GM12878 (cell line): ENCODE data around the gene KCNK4. TPM values are rescaled to one million over a fixed set of nuclear protein-coding genes. Genes with fewer than 3 reads are reported as not detected.

Experiments
- ATAC-seq: fragments of 200-7000 bp; cut with Tn5 transposase; 3 replicates; pipeline ENCODE4 v1.9.1; 2020; ENCODE audit warnings: mild to moderate bottlenecking, moderate library complexity
- BruUV-seq: library from RNA; stranded (reverse); fragments of 400-500 nt; replicated peaks from 2 replicates; lab custom pipeline; 2021; lab: Mats Ljungman, UMichigan
- CTCF ChIA-PET: fragments of 300-600 bp; sonication (Branson Sonifier 250); formaldehyde crosslinking; extraction: SDS; loops from one replicate; lab custom pipeline; 2021; ENCODE audit warnings: inconsistent platforms; lab: Yijun Ruan, JAX
- POLR2A ChIA-PET: fragments of 350-600 bp; formaldehyde crosslinking; extraction: SDS; loops from one replicate; lab custom pipeline; 2021; ENCODE audit warnings: inconsistent platforms; lab: Charles Lee
- RAD21 ChIA-PET: fragments of 300-600 bp; sonication (Branson Sonifier 250); formaldehyde crosslinking; loops from one replicate; lab custom pipeline; 2023; ENCODE audit warnings: antibody characterized with exemption; ENCODE audit not compliant: unreplicated experiment; lab: Charles Lee
- SMC1A ChIA-PET: fragments of 300-600 bp; sonication (Branson Sonifier 250); formaldehyde crosslinking; loops from one replicate; lab custom pipeline; 2023; ENCODE audit not compliant: unreplicated experiment, uncharacterized antibody; lab: Charles Lee
- DNase-seq: peaks from one replicate; pipeline ENCODE4 v3.0.0-alpha.2; 2011; ENCODE audit warnings: low read depth, low spot score
- FAIRE-seq: peaks from 3 replicates; lab custom pipeline; 2011; peaks lifted over from hg19 to GRCh38; lab: Jason Lieb, UNC
- H2AFZ ChIP-seq: 2 replicates; pipeline ENCODE4 v1.6.0; 2011; ENCODE audit warnings: low read depth, low read length, control low read depth; ENCODE audit not compliant: control insufficient read depth
- H3K27ac ChIP-seq: 2 replicates; pipeline ENCODE4 v1.5.1; 2011; ENCODE audit warnings: control low read depth; ENCODE audit not compliant: control insufficient read depth, insufficient read depth
- H3K27me3 ChIP-seq, 2 experiments: replicated peaks in 1 of 2; 2 replicates each; pipeline versions ENCODE4 v1.6.0 to v1.6.1; 2011; ENCODE audit warnings: low read length in 1 of 2; ENCODE audit not compliant: control insufficient read depth in 2 of 2, insufficient read depth in 2 of 2
- H3K36me3 ChIP-seq, 2 experiments: 2 replicates each; pipeline ENCODE4 v1.5.1; 2011; ENCODE audit warnings: low read length in 1 of 2; ENCODE audit not compliant: control insufficient read depth in 2 of 2, insufficient read depth in 2 of 2
- H3K4me1 ChIP-seq: 2 replicates; pipeline ENCODE4 v1.6.1; 2011; ENCODE audit warnings: mild to moderate bottlenecking, low read length, moderate library complexity, mixed read lengths; ENCODE audit not compliant: control insufficient read depth, insufficient read depth
- H3K4me2 ChIP-seq: 2 replicates; pipeline ENCODE4 v1.6.0; 2011; ENCODE audit warnings: control low read depth; ENCODE audit not compliant: control insufficient read depth, insufficient read depth
- H3K4me3 ChIP-seq: fragments of 200-600 bp; sonication (generic); 2 replicates; pipeline ENCODE4 v1.5.1; 2016
- H3K79me2 ChIP-seq: 2 replicates; pipeline ENCODE4 v1.6.0; 2011; ENCODE audit warnings: low read length; ENCODE audit not compliant: control insufficient read depth, insufficient read depth
- H3K9ac ChIP-seq: 2 replicates; pipeline ENCODE4 v1.8.0; 2011; ENCODE audit warnings: low read length, control low read depth, mixed read lengths; ENCODE audit not compliant: control insufficient read depth, insufficient read depth
- H3K9me3 ChIP-seq: replicated peaks from 3 replicates; pipeline ENCODE4 v1.5.1; 2011; ENCODE audit warnings: mild to moderate bottlenecking, low read length; ENCODE audit not compliant: control insufficient read depth, insufficient read depth
- H4K20me1 ChIP-seq: 2 replicates; pipeline ENCODE4 v1.6.0; 2011; ENCODE audit not compliant: control insufficient read depth, insufficient read depth
- BCL11A ChIP-seq: IDR thresholded peaks from 2 replicates; pipeline ENCODE4 v1.6.1; 2011; ENCODE audit warnings: low read depth, low read length
- CUX1 ChIP-seq: IDR thresholded peaks from 2 replicates; pipeline ENCODE4 v1.6.1; 2012; ENCODE audit warnings: improper control_type of control experiment, low read depth, low read length; ENCODE audit not compliant: insufficient replicate concordance
- FOS ChIP-seq: IDR thresholded peaks from 3 replicates; pipeline ENCODE4 v1.6.1; 2011; ENCODE audit warnings: borderline replicate concordance; ENCODE audit not compliant: insufficient read length; ENCODE audit errors: extremely low read depth
- MYC ChIP-seq: IDR thresholded peaks from 2 replicates; pipeline ENCODE4 v1.6.1; 2011; ENCODE audit warnings: mild to moderate bottlenecking, low read length, moderate library complexity, inconsistent platforms; ENCODE audit not compliant: insufficient read depth, insufficient replicate concordance, insufficient read length, severe bottlenecking
- NRF1 ChIP-seq: conservative IDR thresholded peaks from 2 replicates; pipeline ENCODE4 v1.6.1; 2011; ENCODE audit warnings: mild to moderate bottlenecking, low read depth, low read length, improper control_type of control experiment
- PML ChIP-seq: IDR thresholded peaks from 2 replicates; pipeline ENCODE4 v1.6.1; 2012; ENCODE audit warnings: low read length, inconsistent platforms
- POLR2AphosphoS2 ChIP-seq: IDR thresholded peaks from 2 replicates; pipeline ENCODE4 v1.6.1; 2011; ENCODE audit warnings: low read depth, mild to moderate bottlenecking, low read length, improper control_type of control experiment, moderate library complexity
- STAT3 ChIP-seq: IDR thresholded peaks from 2 replicates; pipeline ENCODE4 v1.6.1; 2011; ENCODE audit warnings: low read depth, low read length, improper control_type of control experiment
- TCF12 ChIP-seq: IDR thresholded peaks from 2 replicates; pipeline ENCODE4 v1.6.1; 2011; ENCODE audit warnings: low read depth, mild to moderate bottlenecking, low read length
- WRNIP1 ChIP-seq: IDR thresholded peaks from 2 replicates; pipeline ENCODE4 v1.6.1; 2011; ENCODE audit warnings: low read depth, low read length, improper control_type of control experiment, borderline replicate concordance
- ZNF24 ChIP-seq: fragments of 450-650 bp; IDR thresholded peaks from 2 replicates; pipeline ENCODE4 v1.6.1; 2017; ENCODE audit warnings: antibody characterized with exemption, mild to moderate bottlenecking
- WGBS: methylation state at CpG from one replicate; pipeline ENCODE4 v1.1.6; 2016; ENCODE audit warnings: low lambda C conversion rate; ENCODE audit not compliant: insufficient replicate concordance, insufficient coverage; ENCODE audit errors: missing lambda C conversion rate; 5-methylcytosine and 5-hydroxymethylcytosine counted together
- in situ Hi-C: fragments of 300-500 bp; cut with MboI; formaldehyde crosslinking; loops from 9 replicates; pipeline ENCODE4 v1.14.3; 2018; ENCODE audit warnings: mixed read lengths
- intact Hi-C: fragments of 100-400 bp; cut with micrococcal nuclease; formaldehyde crosslinking; loops from one replicate; pipeline ENCODE4 v1.14.2; 2022; ENCODE audit not compliant: unreplicated experiment
- polyA plus RNA-seq, 11 experiments: library from polyadenylated mRNA; depleted of rRNA in 4 of 11; unstranded in 6 of 11; stranded (reverse) in 5 of 11; fragments of >200 nt; fragmentation: Nextera tagmentation in 4 of 11; fragmentation: Illumina TruSeq in 1 of 11; extraction: Ambion mirVana in 4 of 11; extraction: Trizol in 1 of 11; gene quantifications; 1 replicate in 1 of 11; 2 replicates in 10 of 11; pipeline versions ENCODE4 v1.2.1 to v1.2.3, GENCODE V29; 2011 to 2016; ENCODE audit warnings: inconsistent platforms in 2 of 11, missing spikeins in 2 of 11, low read depth in 1 of 11
- total RNA-seq, 4 experiments: library from RNA; depleted of rRNA in 3 of 4; stranded (reverse); fragments of >200 nt in 3 of 4; fragmentation: Illumina TruSeq in 1 of 4; extraction: Trizol in 1 of 4; gene quantifications; 2 replicates each; pipeline versions ENCODE4 v1.2.1 to v1.2.3, GENCODE V29; 2013 to 2021
- TF ChIP-seq, protein P1 (sequence below): fragments of 450-650 bp; IDR thresholded peaks from 2 replicates; pipeline ENCODE4 v1.6.1; 2017; ENCODE audit warnings: mild to moderate bottlenecking

Gene KCNK4
- total and polyA plus RNA-seq, 10 of the 15 experiments (the other 5 are each of a cell fraction or from before 2014, with no cell fraction given): 0.04 TPM; not detected in 9

GRCh38 chr11:64252003-64252872 is 38.9 kb upstream of the KCNK4 start (continued):
- no peak for TF ChIP-seq WRNIP1
- 0 out of 2 replicates have a peak, but pooled peaks have one; percentile 6 for TF ChIP-seq TCF12

DNA sequence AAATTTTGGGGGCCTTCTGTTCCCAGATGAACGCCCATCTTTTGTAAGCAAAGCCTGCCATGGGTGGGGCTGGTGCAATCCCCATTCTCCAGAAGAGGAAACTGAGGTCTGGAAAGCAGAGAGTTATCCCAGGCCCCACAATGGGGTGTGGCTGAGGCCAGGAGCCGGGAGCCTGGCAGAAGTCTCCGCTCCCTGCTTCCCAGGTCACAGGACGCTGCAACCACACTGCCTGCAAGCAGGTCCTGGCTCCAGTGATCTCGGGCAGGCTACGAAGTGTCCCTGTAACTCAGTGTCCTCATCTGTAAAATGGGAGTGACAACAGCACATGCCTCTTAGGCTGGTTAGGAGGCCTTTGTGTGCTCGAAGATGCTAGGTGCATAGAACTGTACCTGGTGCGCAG is 38.1 kb upstream of the KCNK4 start:
- TSS peak; percentile 64 for BruUV-seq
- no peaks in the 10 kb centered on the region for H3K27me3 ChIP-seq
- no peak overlapping the region for H3K4me3 ChIP-seq
- H3K36me3 ChIP-seq: no peaks in the 10 kb centered on the region; a peak in 2 of 4 replicates
- 82% methylated on average over 8 of the region's 8 CpGs for WGBS
- H3K27ac ChIP-seq: no peak overlapping the region
- ChIA-PET CTCF (interaction anchor here (1.4 to 4.8 kb wide), 5 partner anchors 15 to 68 kb away, joined by 4 to 64 read pairs (median 23); partner anchors contain the start of genes CATSPERZ, FERMT3 and STIP1), POLR2A (interaction anchor here (1.3 to 1.9 kb wide), 3 partner anchors 18 to 48 kb away, joined by 5 to 10 read pairs (median 6); partner anchors contain the start of gene FERMT3), SMC1A (interaction anchor here (1.1 to 1.7 kb wide), 2 partner anchors 47 to 49 kb away, joined by 5 to 15 read pairs; partner anchors contain the start of gene FERMT3), RAD21 (interaction anchor here (1.3 to 3.1 kb wide), 4 partner anchors 9 to 65 kb away, joined by 3 to 30 read pairs (median 4); partner anchors contain the start of genes FERMT3, PRDX5 and TRMT112)
- FAIRE-seq: no peak
- H3K9me3 ChIP-seq: no peaks in the 10 kb centered on the region
- intact Hi-C loops (no loop called here), in situ Hi-C loops (no loop called here)
- no peak for ATAC-seq
- no peak for DNase-seq
- TF ChIP-seq ZNF24: no peak
- TF ChIP-seq NRF1: no peak
- no peak for TF ChIP-seq BCL11A
- TF ChIP-seq MYC: no peak
- no peak for TF ChIP-seq POLR2AphosphoS2
- TF ChIP-seq, protein P1, sequence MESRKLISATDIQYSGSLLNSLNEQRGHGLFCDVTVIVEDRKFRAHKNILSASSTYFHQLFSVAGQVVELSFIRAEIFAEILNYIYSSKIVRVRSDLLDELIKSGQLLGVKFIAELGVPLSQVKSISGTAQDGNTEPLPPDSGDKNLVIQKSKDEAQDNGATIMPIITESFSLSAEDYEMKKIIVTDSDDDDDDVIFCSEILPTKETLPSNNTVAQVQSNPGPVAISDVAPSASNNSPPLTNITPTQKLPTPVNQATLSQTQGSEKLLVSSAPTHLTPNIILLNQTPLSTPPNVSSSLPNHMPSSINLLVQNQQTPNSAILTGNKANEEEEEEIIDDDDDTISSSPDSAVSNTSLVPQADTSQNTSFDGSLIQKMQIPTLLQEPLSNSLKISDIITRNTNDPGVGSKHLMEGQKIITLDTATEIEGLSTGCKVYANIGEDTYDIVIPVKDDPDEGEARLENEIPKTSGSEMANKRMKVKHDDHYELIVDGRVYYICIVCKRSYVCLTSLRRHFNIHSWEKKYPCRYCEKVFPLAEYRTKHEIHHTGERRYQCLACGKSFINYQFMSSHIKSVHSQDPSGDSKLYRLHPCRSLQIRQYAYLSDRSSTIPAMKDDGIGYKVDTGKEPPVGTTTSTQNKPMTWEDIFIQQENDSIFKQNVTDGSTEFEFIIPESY: no peak
- TF ChIP-seq FOS: no peak
- no peak for TF ChIP-seq CUX1
- no peak for TF ChIP-seq PML
- TF ChIP-seq STAT3: no peak
- H3K9ac ChIP-seq: no peak overlapping the region
- 0 out of 2 replicates have a peak overlapping the region, but pooled peaks have one; percentile 15 for H3K4me2 ChIP-seq
- no peaks in the 10 kb centered on the region for H4K20me1 ChIP-seq
- no peaks in the 10 kb centered on the region; the same call in 1 of the 2 replicates for H3K79me2 ChIP-seq
- no peak overlapping the region for H2AFZ ChIP-seq
- H3K4me1 ChIP-seq: peaks cover 6% of the 10 kb centered on the region
